ENCODE results near the gene CCL4. TPM values are rescaled to one million over a fixed set of nuclear protein-coding genes. Genes with fewer than 3 reads are reported as not detected.
"Not testable (repeated sequence)": the region's sequence is repeated elsewhere in the genome, so short reads cannot be mapped to it uniquely, and the experiment has no call there.

The CCL4 gene
- total RNA-seq, 1 donor from 2014 or later: not detected

DNA sequence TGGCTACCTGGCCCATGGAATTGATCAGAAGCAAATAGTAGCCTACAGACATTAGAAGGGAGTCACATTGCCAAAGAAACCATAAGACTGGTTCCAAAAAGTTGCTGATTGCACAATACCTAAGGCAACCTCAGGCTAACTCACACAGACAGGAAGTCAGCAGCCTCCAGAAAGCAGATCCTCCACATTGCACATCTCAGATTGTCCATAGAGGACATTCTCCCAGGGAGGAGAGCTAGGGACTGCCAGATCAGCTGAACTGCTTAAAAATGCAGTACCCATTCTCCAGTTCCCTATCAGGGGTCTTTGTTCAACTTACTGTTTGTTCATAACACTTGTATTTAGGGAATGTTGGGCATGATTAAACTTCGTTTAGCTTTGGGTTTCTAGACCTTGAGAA, 17.9 kb upstream of the CCL4 start:
- no peak overlapping the region for H3K27ac Mint-ChIP-seq
- H3K27me3 Mint-ChIP-seq: peaks cover 7% of the 10 kb centered on the region
- no peak for DNase-seq (ENCODE audit: low spot score, unreplicated experiment)
- no peaks in the 10 kb centered on the region for H3K36me3 Mint-ChIP-seq (ENCODE audit: insufficient read depth)
- H3K4me3 Mint-ChIP-seq (ENCODE audit: low read depth): no peak overlapping the region
- H3K4me1 Mint-ChIP-seq (ENCODE audit: low read depth): peaks cover 27% of the 10 kb centered on the region
- TF ChIP-seq, protein P1, sequence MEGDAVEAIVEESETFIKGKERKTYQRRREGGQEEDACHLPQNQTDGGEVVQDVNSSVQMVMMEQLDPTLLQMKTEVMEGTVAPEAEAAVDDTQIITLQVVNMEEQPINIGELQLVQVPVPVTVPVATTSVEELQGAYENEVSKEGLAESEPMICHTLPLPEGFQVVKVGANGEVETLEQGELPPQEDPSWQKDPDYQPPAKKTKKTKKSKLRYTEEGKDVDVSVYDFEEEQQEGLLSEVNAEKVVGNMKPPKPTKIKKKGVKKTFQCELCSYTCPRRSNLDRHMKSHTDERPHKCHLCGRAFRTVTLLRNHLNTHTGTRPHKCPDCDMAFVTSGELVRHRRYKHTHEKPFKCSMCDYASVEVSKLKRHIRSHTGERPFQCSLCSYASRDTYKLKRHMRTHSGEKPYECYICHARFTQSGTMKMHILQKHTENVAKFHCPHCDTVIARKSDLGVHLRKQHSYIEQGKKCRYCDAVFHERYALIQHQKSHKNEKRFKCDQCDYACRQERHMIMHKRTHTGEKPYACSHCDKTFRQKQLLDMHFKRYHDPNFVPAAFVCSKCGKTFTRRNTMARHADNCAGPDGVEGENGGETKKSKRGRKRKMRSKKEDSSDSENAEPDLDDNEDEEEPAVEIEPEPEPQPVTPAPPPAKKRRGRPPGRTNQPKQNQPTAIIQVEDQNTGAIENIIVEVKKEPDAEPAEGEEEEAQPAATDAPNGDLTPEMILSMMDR (IDR thresholded peaks at IDR 0.05; ENCODE audit: unreplicated experiment): no peak
- no peaks in the 10 kb centered on the region for H3K9me3 Mint-ChIP-seq (ENCODE audit: low read depth)

DNA sequence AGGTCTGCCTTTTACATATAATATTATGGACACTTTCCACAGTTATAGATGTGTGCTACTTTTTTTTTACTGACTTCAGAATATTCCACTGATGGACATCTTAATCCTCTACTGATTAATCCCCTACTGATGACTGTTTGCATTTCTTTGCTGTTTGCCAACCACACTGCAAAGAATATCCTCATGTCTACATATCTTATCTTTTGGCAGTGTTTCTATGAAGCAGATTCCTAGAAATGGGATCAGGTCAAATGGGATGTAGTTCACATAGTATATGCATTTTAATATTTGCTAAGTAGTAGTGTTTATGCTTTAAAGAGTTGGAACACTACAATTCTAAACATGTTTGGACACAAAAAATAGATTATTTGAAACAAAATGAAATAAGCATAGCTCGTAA, 16.8 kb upstream of the CCL4 start:
- Mint-ChIP-seq H3K4me1 (ENCODE audit: low read depth) (peaks cover 27% of the 10 kb centered on the region), H3K4me3 (ENCODE audit: low read depth) (no peak overlapping the region), H3K27me3 (peaks cover 7% of the 10 kb centered on the region), H3K9me3 (ENCODE audit: low read depth) (no peaks in the 10 kb centered on the region), H3K27ac (no peak overlapping the region), H3K36me3 (ENCODE audit: insufficient read depth) (no peaks in the 10 kb centered on the region)
- TF ChIP-seq, protein P1 (IDR thresholded peaks at IDR 0.05; ENCODE audit: unreplicated experiment): no peak
- DNase-seq (ENCODE audit: low spot score, unreplicated experiment): no peak

DNA sequence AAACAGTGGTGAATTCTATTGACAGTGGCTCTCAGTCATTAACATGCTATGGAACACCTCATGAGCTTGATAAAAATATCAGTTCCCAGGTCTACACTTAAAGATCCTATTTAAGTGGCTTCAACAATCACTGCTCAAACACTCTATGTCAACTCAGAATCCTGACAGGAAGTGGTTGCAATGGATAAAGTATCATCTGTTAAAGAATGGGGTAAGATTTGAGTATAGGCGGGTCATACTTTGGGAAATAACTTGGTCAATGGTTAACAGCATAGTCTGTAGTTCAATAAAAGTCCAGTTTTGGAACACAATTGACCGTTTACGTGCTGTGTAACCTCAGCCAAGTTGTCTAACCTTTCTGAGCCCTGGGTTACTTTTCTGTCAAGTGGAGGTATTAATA, 16.2 kb upstream of the CCL4 start:
- H3K9me3 Mint-ChIP-seq (ENCODE audit: low read depth); H3K27ac Mint-ChIP-seq; H3K27me3 Mint-ChIP-seq; DNase-seq (ENCODE audit: low spot score, unreplicated experiment); H3K4me3 Mint-ChIP-seq (ENCODE audit: low read depth); H3K36me3 Mint-ChIP-seq (ENCODE audit: insufficient read depth): not testable (repeated sequence)
- peaks cover 27% of the 10 kb centered on the region for H3K4me1 Mint-ChIP-seq (ENCODE audit: low read depth)

DNA sequence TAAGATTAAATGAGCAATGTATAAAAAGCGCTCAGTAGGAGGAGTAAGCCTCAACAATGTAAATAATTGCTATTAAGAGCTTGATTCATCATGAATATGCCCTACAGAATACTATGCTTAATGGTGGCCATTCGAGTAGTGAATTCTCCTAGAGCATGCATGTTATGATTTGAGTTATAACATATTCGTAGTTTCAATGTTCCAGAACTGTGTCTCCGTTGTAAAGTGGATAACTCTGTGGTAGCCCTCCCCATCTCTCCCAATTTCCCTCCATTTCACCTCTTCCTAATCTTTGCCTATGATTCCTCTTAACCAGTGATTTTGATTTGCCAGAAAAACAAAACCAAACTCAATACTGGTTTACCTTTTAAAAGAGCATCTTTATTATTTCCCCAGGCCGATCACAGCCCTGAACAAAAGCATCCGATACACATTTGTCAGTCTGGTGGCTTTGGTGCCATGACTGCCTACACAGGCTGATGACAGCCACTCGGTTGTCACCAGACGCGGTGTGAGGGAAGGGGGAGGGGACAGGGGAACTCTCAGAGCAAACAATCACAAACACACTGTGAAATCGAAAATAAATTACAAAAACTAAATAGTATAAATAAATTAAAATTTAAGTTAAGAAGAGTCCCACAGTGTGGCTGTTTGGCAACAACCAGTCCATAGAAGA, 15.6 kb upstream of the CCL4 start:
- peaks cover 27% of the 10 kb centered on the region for H3K4me1 Mint-ChIP-seq (ENCODE audit: low read depth)
- not testable (repeated sequence) for H3K4me3 Mint-ChIP-seq (ENCODE audit: low read depth); H3K9me3 Mint-ChIP-seq (ENCODE audit: low read depth); H3K36me3 Mint-ChIP-seq (ENCODE audit: insufficient read depth); H3K27ac Mint-ChIP-seq; DNase-seq (ENCODE audit: low spot score, unreplicated experiment); H3K27me3 Mint-ChIP-seq

DNA sequence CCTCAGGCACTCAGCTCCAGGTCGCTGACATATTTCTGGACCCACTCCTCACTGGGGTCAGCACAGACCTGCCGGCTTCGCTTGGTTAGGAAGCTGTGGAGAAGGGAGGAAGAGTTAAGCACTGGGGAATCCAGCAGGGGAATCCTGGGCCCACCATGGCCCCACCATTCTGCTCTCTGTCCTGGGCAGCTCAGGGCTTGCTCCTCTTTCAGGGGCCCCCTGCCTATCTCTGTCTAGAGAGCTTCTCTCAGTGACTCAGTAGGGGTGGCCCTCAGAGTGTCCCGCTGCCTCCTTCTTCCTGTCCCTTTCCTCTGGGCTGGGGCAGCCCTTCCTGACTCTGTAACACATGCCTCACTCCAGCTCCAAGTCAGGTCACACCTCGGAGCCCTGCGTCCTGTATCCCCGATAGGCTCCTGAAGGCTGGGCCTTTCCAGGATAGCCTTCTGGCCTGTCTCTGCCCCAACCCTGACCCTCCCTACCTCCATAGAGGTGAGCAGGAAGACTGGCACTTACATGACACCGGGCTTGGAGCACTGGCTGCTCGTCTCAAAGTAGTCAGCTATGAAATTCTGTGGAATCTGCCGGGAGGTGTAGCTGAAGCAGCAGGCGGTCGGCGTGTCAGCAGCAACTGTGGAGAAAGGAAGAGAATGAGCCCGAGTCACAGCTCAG, 14.8 kb upstream of the CCL4 start:
- Mint-ChIP-seq H3K4me3 (ENCODE audit: low read depth) (no peak overlapping the region), H3K36me3 (ENCODE audit: insufficient read depth) (no peaks in the 10 kb centered on the region), H3K27ac (no peak overlapping the region), H3K4me1 (ENCODE audit: low read depth) (peaks cover 27% of the 10 kb centered on the region), H3K9me3 (ENCODE audit: low read depth) (no peaks in the 10 kb centered on the region), H3K27me3 (peaks cover 9% of the 10 kb centered on the region)
- no peak for DNase-seq (ENCODE audit: low spot score, unreplicated experiment)
- TF ChIP-seq, protein P1 (IDR thresholded peaks at IDR 0.05; ENCODE audit: unreplicated experiment): no peak

DNA sequence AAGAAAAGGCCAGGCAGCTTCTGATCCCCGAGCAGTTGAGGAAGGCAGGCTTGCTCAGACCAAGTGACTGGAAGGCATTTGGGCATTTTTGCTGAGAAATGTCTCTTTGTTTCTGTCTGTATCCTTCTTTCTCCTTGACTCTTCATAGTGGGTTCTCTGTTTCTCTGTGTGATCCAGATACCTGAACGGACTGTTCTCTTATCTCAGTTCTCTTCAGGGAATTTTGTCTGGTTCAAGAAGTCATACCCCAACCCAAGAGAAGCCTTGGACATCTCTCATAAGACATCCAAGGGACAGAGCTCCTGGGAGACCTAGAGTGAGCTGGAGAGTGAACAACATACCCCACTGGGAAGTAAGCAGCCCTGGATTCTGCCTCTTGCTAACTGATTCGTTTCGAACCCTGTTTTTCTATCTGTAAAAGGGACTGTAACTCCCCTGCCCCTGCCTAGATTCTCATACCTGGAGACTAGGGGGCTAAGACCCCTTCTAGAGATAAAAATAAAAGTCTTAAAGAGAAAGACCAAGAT, 14.2 kb upstream of the CCL4 start:
- Mint-ChIP-seq H3K27me3 (peaks cover 9% of the 10 kb centered on the region), H3K4me3 (ENCODE audit: low read depth) (no peak overlapping the region), H3K27ac (no peak overlapping the region), H3K4me1 (ENCODE audit: low read depth) (peaks cover 24% of the 10 kb centered on the region), H3K9me3 (ENCODE audit: low read depth) (no peaks in the 10 kb centered on the region), H3K36me3 (ENCODE audit: insufficient read depth) (no peaks in the 10 kb centered on the region)
- DNase-seq (ENCODE audit: low spot score, unreplicated experiment): no peak
- TF ChIP-seq, protein P1 (IDR thresholded peaks at IDR 0.05; ENCODE audit: unreplicated experiment): no peak
